DOHH2 (cell line): ENCODE measurements around the gene CST5.
"Not testable (repeated sequence)": the region's sequence is repeated elsewhere in the genome, so short reads cannot be mapped to it uniquely, and the experiment has no call there.

ENCODE experiments used
- H3F3A ChIP-seq: fragments of 200-600 bp; sonication (generic), shearing (Covaris generic); 2 replicates; pipeline ENCODE4 v1.6.0; 2016; ENCODE audit warnings: antibody characterized with exemption, mild to moderate bottlenecking; ENCODE audit not compliant: control insufficient read depth, insufficient read depth
- H3K27ac ChIP-seq: fragments of 200-600 bp; sonication (generic); 2 replicates; pipeline ENCODE4 v1.5.1; 2014; ENCODE audit warnings: low read depth, mild to moderate bottlenecking, low read length, moderate library complexity
- H3K27me3 ChIP-seq: fragments of 200-600 bp; sonication (generic); 2 replicates; pipeline ENCODE4 v1.6.1; 2014; ENCODE audit warnings: mild to moderate bottlenecking, low read length, mixed read lengths; ENCODE audit not compliant: control insufficient read depth
- H3K36me3 ChIP-seq: fragments of 200-600 bp; sonication (generic); 2 replicates; pipeline ENCODE4 v1.6.1; 2014; ENCODE audit warnings: mild to moderate bottlenecking, low read length, moderate library complexity, mixed read lengths; ENCODE audit not compliant: control insufficient read depth
- H3K4me1 ChIP-seq: fragments of 200-600 bp; sonication (generic); 2 replicates; pipeline ENCODE4 v1.6.1; 2014; ENCODE audit warnings: mild to moderate bottlenecking, low read length, mixed read lengths; ENCODE audit not compliant: control insufficient read depth
- H3K4me2 ChIP-seq: fragments of 200-600 bp; sonication (generic); 2 replicates; pipeline ENCODE4 v1.6.0; 2014; ENCODE audit warnings: mild to moderate bottlenecking, low read length, moderate library complexity
- H3K4me3 ChIP-seq: fragments of 200-600 bp; sonication (generic); 2 replicates; pipeline ENCODE4 v1.5.1; 2014; ENCODE audit warnings: mild to moderate bottlenecking, low read length, mixed read lengths
- H3K79me2 ChIP-seq: fragments of 200-600 bp; sonication (generic); 2 replicates; pipeline ENCODE4 v1.6.1; 2014; ENCODE audit warnings: mild to moderate bottlenecking, low read length, mixed read lengths; ENCODE audit not compliant: control insufficient read depth
- H3K9me2 ChIP-seq: fragments of 200-600 bp; sonication (generic); replicated peaks from 2 replicates; pipeline ENCODE4 v1.6.1; 2014; ENCODE audit warnings: mild to moderate bottlenecking, low read length, mixed read lengths; ENCODE audit not compliant: control insufficient read depth
- H3K9me3 ChIP-seq: fragments of 200-600 bp; sonication (generic); 2 replicates; pipeline ENCODE4 v1.6.1; 2014; ENCODE audit warnings: antibody characterized with exemption, low read length, mixed read lengths; ENCODE audit not compliant: control insufficient read depth, insufficient read depth
- H4K20me1 ChIP-seq: fragments of 200-600 bp; sonication (generic); 2 replicates; pipeline ENCODE4 v1.6.0; 2014; ENCODE audit warnings: low read depth, mild to moderate bottlenecking, antibody characterized with exemption, low read length, moderate library complexity; ENCODE audit not compliant: control insufficient read depth, insufficient read depth
- EZH2phosphoT487 ChIP-seq: fragments of 200-600 bp; sonication (generic); IDR thresholded peaks from 2 replicates; pipeline ENCODE4 v1.6.1; 2017; ENCODE audit warnings: borderline replicate concordance, mild to moderate bottlenecking, antibody characterized with exemption, low read length, moderate library complexity, mixed read lengths
- TF ChIP-seq, protein P1 (sequence below): fragments of 200-600 bp; sonication (generic); IDR thresholded peaks from one replicate; pipeline ENCODE4 v1.5.1; 2014; ENCODE audit warnings: antibody characterized with exemption, mild to moderate bottlenecking, low read depth, low read length; ENCODE audit not compliant: poor library complexity, severe bottlenecking

The CST5 gene

DNA sequence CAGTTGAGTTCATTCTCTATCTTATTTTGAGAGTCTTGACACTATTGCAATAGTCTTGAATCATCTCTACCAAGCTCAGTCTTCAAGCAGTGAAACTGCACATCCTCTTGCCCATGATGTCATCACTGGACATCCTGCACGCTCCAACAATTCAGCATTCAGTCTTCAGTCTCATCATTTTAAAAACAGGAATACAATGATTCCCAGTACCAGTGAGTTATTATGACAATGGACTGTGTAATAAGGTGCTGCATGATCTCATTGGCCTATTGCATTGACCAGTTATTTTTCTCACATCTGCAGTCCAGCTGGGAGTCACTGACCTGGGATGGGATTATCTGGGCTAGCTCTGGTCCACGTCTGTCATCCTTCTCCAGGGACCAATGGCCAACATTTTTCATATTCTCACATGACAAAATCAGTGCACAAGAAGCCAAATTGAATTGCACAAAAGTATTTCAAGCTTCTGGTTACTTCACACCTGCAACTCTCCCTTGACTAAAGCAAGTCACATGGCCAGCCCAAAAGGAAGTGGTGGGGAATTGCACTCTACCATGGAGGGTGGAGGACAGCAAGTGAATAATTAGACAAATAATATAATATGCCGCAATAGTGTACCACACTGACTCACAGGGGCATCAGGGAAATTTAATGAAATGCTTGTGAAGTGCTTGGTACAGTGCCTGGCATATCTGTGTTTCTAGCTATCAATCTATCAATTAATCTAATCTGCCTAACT is 46.6 kb downstream of the CST5 start:
- TF ChIP-seq, protein P1, sequence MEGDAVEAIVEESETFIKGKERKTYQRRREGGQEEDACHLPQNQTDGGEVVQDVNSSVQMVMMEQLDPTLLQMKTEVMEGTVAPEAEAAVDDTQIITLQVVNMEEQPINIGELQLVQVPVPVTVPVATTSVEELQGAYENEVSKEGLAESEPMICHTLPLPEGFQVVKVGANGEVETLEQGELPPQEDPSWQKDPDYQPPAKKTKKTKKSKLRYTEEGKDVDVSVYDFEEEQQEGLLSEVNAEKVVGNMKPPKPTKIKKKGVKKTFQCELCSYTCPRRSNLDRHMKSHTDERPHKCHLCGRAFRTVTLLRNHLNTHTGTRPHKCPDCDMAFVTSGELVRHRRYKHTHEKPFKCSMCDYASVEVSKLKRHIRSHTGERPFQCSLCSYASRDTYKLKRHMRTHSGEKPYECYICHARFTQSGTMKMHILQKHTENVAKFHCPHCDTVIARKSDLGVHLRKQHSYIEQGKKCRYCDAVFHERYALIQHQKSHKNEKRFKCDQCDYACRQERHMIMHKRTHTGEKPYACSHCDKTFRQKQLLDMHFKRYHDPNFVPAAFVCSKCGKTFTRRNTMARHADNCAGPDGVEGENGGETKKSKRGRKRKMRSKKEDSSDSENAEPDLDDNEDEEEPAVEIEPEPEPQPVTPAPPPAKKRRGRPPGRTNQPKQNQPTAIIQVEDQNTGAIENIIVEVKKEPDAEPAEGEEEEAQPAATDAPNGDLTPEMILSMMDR, result no peak
- no peak for TF ChIP-seq EZH2phosphoT487
- H3K9me2 ChIP-seq, result no peaks in the 10 kb centered on the region
- H3K4me1 ChIP-seq, result no peaks in the 10 kb centered on the region
- no peaks in the 10 kb centered on the region for H3K79me2 ChIP-seq
- H3K4me2 ChIP-seq, result no peak overlapping the region
- H4K20me1 ChIP-seq, result no peaks in the 10 kb centered on the region
- no peak overlapping the region for H3K4me3 ChIP-seq
- no peaks in the 10 kb centered on the region for H3F3A ChIP-seq
- no peaks in the 10 kb centered on the region for H3K36me3 ChIP-seq
- H3K9me3 ChIP-seq, result no peaks in the 10 kb centered on the region; the same call in 1 of the 2 replicates
- no peaks in the 10 kb centered on the region for H3K27me3 ChIP-seq
- no peak overlapping the region for H3K27ac ChIP-seq

GRCh38 chr20:23831961-23832360 is 47.6 kb downstream of the CST5 start:
- H3K9me3 ChIP-seq, H4K20me1 ChIP-seq, H3K36me3 ChIP-seq, H3K4me2 ChIP-seq, H3K4me1 ChIP-seq, H3K4me3 ChIP-seq, H3K79me2 ChIP-seq, H3K9me2 ChIP-seq, H3K27me3 ChIP-seq, H3K27ac ChIP-seq, H3F3A ChIP-seq: not testable (repeated sequence)

- H3K4me2 ChIP-seq, result no peak within 1 kb of the TSS
- H3K27me3 ChIP-seq, result no peaks in the 10 kb centered on the region
- H3K79me2 ChIP-seq, result no peaks in the 10 kb centered on the region
- no peaks in the 10 kb centered on the region for H3K9me2 ChIP-seq
- no peaks in the 10 kb centered on the region for H3K4me1 ChIP-seq
- H3F3A ChIP-seq, result no peaks in the 10 kb centered on the region
- no peak for TF ChIP-seq EZH2phosphoT487
- TF ChIP-seq, protein P1, result no peak
- no peaks in the 10 kb centered on the region for H4K20me1 ChIP-seq
- no peaks in the 10 kb centered on the region for H3K9me3 ChIP-seq
- no peaks in the 10 kb centered on the region for H3K36me3 ChIP-seq
- H3K27ac ChIP-seq, result no peak within 1 kb of the TSS
- H3K4me3 ChIP-seq, result no peak within 1 kb of the TSS
Measured at GRCh38 chr20:23826541-23827021, 53.0 kb downstream of the CST5 start, which contains the start of gene CST2. CST2 (minus strand) TSS chr20:23826729; CDS start chr20:23826660, 69 bp downstream.
